ENCODE data around the gene PRKCZ.
A peak's percentile ranks its signal among the peaks of the same experiment; 100 is the strongest.
"Not testable (repeated sequence)": the region's sequence is repeated elsewhere in the genome, so short reads cannot be mapped to it uniquely, and the experiment has no call there.

PRKCZ gene

DNA sequence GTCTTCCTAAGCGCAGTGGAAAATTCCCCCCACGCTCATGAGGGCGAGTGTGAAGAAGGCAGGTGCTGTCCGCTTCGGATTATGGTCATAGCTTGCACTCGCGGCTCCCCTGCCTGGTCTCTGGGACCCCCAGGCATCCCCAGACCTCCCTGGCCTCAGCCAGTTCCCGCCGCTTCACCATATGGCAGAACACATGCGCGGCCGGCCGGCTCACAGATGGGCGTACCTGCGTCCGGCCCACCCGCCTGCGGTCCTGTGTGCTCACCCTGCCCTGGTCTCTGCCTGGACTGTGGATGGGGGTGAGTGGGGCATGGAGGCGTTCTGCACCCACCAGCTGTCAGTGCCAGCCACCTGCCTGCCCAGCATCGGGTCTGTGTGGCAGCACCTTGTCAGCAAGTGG lies 34.1 kb downstream of the PRKCZ start:
- no peak for DNase-seq (ENCODE audit: low read depth)

GRCh38 chr1:2085080-2085479 lies 34.9 kb downstream of the PRKCZ start:
- DNase-seq (ENCODE audit: low read depth): no peak

- no peak for DNase-seq (ENCODE audit: low read depth)
These were observed 36.4 kb downstream of the PRKCZ start for GRCh38 chr1:2086446-2087078.

- DNase-seq (ENCODE audit: low read depth): no peak
These were observed 37.6 kb downstream of the PRKCZ start for GRCh38 chr1:2087766-2088165.

- no peak for DNase-seq (ENCODE audit: low read depth)
These were observed 38.2 kb downstream of the PRKCZ start for GRCh38 chr1:2088458-2088857.

DNA sequence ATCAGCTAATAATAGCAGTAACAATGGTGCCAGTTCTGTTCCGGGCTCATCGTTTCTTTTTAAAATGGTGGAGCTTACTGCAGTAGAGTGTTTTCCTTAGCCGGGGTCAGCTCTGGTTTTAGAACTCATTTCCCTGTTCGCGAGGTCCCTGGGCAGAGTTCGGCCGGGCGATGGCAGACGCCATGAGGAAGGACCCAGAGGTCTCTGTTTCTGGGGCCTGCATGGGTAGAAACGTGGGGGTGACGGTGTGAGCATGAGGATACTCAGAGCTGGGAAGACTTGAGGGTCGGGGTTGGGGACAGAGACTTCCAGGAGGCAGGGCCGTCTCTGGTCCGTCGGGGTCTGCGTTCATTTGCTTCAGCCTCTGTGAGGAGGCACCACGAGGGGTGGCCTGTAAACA lies 38.8 kb downstream of the PRKCZ start:
- no peak for DNase-seq (ENCODE audit: low read depth)

- DNase-seq (ENCODE audit: low read depth): no peak
These were observed 40.1 kb downstream of the PRKCZ start for GRCh38 chr1:2090216-2090890.

DNA sequence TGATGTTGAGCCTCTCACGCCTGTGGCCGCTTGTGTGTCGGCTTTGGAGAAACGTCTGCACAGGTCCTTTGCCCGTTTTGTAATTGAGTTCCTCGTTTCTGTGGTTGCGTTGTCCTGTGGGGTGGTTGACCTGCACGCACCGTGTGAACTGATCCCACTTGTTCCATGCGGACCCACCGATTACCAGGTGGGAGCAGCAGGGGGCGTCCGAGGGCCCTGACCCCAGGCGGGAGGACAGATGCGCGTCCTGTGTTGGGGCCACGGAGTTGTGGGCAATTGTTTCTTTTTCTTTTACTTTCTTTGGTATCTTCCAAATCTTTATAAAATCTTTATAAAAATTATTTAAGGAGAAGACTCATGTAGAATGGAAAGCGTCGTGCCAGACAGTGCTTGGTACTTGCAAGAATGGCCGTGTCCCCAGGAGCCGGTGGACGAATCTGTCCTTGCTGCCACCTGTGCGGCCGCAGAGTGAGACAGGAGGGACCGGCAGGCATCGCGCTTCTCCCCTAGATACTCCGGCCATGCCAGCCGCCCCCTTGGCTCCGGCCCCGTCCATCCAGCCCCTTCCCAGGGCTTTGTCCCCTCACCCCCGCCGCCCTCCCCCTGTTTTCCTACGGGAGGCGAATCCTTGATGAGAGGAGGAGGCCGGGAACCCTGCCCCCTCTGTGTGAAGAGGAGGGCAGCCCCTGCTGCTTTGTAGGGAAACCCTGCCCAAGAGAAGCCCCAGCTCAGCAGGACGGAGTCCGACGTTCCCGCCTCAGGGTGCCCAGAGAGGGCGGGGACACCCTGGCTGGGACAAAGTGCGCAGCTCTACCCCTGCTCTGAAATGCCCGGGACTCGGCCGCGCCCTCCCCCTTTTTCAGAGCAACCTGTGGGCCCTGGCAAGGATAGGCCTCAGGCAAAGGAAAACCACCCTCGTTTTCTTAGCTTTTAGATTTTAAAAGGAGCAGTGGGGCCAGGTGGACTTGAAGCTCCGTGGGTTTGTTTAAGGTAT lies 41.7 kb downstream of the PRKCZ start:
- DNase-seq (ENCODE audit: low read depth): peak; percentile 40

DNA sequence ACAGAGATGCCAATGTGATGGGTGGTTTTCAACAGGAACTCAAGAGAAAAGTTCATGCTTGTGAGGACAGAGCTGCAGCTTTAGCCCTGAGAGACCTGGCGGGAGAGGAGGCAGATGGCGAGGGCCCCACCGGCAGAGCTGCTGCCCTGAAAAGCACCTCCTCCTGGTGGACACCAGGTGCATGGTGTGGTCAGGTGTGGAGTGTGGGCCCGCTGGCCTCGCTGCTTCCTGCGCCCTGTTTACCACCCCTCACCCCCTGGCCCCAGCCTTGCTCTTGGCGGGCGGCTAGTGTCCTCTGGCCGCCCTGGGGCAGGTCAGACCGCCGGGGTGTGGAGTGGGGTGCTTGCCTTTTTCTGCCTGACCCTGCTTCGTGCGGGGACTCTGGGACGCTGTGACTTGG lies 42.8 kb downstream of the PRKCZ start:
- no peak for DNase-seq (ENCODE audit: low read depth)

DNA sequence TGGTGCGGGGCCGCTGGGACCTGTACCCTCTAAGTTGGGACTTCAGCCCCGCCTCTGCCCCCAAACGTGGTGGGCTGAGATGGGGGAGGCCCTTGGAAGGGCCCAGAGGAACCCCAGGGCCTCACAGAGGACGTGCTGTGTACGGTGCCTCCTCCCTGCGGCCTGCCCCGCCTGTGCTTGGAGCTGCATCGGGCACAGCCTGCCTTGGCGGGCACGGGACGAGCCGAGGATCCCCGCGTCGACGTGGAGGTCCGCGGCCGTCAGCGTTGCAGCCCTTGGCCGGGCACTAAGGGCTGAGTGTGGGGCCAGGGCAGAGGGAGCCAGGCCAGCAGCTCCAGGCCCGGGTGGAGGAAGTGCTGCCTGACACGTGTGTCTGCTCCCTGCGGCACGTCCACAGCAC lies 43.4 kb downstream of the PRKCZ start:
- DNase-seq (ENCODE audit: low read depth): no peak

DNA sequence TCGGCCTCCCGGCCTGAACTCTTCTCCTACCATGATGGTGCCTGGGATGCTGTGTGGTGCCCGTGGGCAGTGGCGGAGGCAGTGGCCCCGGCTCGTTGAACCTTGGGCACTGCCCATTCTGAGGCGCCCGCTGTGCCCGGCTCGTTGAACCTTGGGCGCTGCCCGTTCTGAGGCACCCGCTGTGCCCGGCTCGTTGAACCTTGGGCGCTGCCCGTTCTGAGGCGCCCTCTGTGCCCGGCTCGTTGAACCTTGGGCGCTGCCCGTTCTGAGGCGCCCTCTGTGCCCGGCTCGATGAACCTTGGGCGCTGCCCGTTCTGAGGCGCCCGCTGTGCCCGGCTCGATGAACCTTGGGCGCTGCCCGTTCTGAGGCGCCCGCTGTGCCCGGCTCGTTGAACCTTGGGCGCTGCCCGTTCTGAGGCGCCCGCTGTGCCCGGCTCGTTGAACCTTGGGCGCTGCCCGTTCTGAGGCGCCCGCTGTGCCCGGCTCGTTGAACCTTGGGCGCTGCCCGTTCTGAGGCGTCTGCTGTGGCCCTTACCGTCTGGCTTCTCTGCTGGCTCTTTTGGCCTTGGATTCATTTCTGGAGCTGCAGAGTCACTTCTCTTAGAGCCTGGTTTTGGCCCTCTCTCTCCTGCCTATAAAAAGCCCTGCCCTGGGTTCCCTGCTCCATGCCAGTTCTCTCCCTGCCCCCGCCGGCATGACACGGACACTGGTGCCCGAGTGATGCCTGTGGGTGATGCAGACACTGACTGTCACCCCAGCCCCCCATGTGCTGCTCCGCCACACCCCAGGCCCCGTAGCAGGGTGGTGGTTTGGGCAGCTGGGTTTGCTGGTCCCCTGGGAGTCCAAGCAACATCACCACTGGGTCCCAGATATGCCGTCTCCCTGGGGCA lies 44.3 kb downstream of the PRKCZ start:
- DNase-seq (ENCODE audit: low read depth): not testable (repeated sequence)

DNA sequence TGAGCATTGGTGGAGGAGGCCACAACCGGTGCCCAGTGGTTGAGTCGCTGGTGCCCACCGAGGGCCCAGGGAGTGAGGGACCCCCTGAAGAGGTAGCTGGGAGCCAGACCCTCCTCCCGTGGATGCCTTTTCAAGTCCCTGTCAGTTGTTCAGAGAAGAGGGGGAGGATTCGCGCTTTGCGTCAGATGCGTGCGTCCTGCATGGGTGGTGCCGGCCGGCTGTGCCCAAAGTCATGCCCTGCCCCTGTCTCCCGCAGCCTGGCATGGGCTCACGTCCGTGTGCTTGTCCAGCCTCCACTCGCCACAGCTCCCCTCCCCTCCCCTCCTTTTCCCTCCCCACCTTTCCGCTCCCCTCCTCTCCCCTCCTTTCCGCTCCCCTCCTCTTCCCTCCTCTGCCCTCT lies 45.2 kb downstream of the PRKCZ start:
- no peak for DNase-seq (ENCODE audit: low read depth)

GRCh38 chr1:2095981-2096736 lies 45.9 kb downstream of the PRKCZ start:
- DNase-seq (ENCODE audit: low read depth): no peak

- DNase-seq (ENCODE audit: low read depth): no peak
These were observed 47.4 kb downstream of the PRKCZ start for GRCh38 chr1:2097386-2098300.

- no peak for DNase-seq (ENCODE audit: low read depth)
These were observed 48.1 kb downstream of the PRKCZ start for GRCh38 chr1:2098301-2098698.

DNA sequence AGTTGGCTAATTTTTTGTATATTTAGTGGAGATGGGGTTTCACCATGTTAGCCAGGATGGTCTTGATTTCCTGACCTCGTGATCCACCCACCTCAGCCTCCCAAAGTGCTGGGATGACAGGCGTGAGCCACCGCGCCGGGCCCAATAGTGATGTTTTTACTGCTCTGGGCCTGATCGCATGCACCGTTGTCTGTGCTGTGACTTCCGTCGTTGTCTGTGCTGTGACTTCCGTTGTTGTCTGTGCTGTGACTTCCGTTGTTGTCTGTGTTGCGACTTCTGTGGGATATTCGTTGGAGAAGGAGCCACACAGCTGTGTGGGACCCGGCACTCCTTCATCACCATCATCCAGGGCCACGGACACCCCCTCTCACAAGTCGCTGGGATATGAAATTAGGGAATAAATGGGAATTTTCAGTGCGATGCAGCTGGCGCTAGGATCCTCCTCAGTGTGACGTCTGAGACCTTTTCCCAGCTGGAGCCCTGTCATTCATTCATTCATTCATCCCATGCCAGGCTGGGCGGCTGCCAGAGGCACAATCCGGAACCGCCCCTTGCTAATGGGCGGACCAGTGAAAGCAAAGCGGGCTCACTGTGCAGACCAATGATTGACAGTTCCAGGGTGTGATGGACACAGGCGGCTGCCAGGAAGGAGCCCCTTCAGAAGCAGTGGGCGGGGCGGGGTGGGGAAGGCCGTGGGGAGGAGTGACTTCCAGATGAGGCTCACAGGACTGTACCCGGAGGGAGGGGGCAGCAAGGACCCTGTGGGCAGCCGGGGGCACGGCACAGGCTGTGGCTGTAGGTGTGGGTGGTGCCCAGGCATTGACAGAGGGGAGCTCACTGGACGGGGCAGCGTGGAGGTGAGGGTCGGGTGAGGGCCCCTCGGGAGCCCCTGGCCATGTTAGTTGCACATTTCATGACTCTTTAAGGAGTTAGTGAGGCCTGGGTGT lies 48.9 kb downstream of the PRKCZ start:
- no peak for DNase-seq (ENCODE audit: low read depth)

DNA sequence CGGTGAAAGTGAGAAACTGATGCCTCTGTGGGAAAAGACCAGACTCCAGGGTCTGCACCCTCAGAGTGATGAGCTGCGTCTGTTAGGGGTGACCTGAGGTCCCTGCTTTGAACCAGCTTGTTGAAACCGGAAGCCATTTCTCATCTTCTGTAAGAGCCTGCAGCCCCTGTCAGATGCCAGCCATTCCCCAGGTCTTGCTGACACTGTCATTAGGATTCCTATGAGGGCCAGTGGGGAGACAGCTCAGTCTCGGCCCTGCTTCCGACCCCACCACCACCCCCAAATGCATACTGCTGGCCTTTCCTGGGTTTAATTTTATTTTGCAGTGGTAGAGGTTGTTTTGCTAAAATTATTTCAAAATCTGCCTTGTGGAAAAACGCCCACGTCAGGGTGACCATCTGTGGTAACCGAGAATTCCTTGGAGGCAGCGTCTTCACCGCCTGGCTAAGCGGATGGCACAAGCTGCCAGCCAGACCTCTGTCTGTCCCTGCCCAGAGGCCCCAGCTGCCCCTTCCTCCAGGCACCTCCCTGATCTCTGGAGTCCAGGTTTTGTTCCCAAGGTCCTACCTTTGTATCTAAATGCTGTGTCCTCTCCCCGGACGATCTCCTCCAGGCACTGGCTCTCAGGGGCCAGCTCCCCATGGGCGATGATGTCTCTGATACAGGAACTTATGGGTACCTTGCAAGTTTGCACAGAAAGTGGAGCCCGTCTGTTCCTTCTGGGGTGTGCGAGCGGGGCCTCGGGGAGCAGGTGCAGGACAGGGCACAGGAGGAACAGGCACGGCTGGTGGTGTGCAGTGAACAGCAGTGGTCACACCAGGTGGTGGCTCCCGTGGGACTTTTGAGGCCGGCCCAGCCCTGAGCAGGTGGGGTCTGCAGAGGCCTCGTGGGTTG lies 49.9 kb downstream of the PRKCZ start:
- no peak for DNase-seq (ENCODE audit: low read depth)

DNA sequence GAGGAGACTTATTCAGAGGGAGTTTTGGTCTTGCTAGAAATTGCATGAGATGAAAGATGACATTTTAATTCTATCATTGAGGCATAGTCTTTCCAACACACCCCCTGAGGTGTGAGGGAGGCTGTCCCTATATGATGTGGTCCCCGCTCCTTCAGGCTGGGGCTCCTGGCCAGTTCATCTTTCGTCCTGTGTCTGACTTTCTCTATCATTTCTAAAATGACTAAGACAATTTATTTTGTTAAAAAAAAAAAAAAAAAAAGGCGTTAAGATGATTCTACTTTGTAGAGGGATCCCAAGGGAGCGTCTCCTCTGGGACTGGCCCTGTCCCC lies 50.5 kb downstream of the PRKCZ start:
- no peak for DNase-seq (ENCODE audit: low read depth)

Data from stimulated activated CD8-positive, alpha-beta memory T cell treated with anti-CD3 and anti-CD28 coated beads, Interleukin-4, amount 100 ng/mL, for 24 hours (primary cell).